Stimulated activated CD8-positive, alpha-beta memory T cell treated with anti-CD3 and anti-CD28 coated beads, Interleukin-12 subunit alpha, Interleukin-12 subunit beta, amount 100 ng/mL, for 24 hours (primary cell): ENCODE data around the gene ALOXE3.
"Not testable (repeated sequence)": the region's sequence is repeated elsewhere in the genome, so short reads cannot be mapped to it uniquely, and the experiment has no call there.

Source experiments
- DNase-seq: peaks from one replicate; pipeline ENCODE4 v3.0.0-alpha.2; 2020; ENCODE audit errors: extremely low read depth

Gene ALOXE3

GRCh38 chr17:8072341-8072728, 46.0 kb downstream of the ALOXE3 start:
- DNase-seq, result no peak

GRCh38 chr17:8071496-8071895, 46.8 kb downstream of the ALOXE3 start:
- no peak for DNase-seq

GRCh38 chr17:8069587-8069860, 48.8 kb downstream of the ALOXE3 start:
- DNase-seq, result no peak

GRCh38 chr17:8068736-8069586, 49.4 kb downstream of the ALOXE3 start:
- no peak for DNase-seq

GRCh38 chr17:8067806-8068205, 50.5 kb downstream of the ALOXE3 start:
- no peak for DNase-seq

GRCh38 chr17:8066841-8067775, 51.2 kb downstream of the ALOXE3 start:
- DNase-seq, result no peak

- no peak for DNase-seq
These were observed 53.7 kb downstream of the ALOXE3 start for GRCh38 chr17:8064561-8065019.

GRCh38 chr17:8063761-8064534, 54.4 kb downstream of the ALOXE3 start:
- no peak for DNase-seq

GRCh38 chr17:8062807-8063483, 55.4 kb downstream of the ALOXE3 start:
- DNase-seq, result no peak

- no peak for DNase-seq
These were observed 55.9 kb downstream of the ALOXE3 start for GRCh38 chr17:8062435-8062806.

GRCh38 chr17:8061851-8062250, 56.5 kb downstream of the ALOXE3 start:
- DNase-seq, result not testable (repeated sequence)

- DNase-seq, result no peak
These were observed 58.0 kb downstream of the ALOXE3 start for GRCh38 chr17:8060274-8060673.

- DNase-seq, result no peak
These were observed 59.2 kb downstream of the ALOXE3 start for GRCh38 chr17:8059131-8059530.

GRCh38 chr17:8057691-8058114, 60.6 kb downstream of the ALOXE3 start:
- no peak for DNase-seq

GRCh38 chr17:8056976-8057625, 61.2 kb downstream of the ALOXE3 start:
- DNase-seq, result no peak

GRCh38 chr17:8056232-8056975, 61.9 kb downstream of the ALOXE3 start:
- DNase-seq, result no peak

GRCh38 chr17:8055851-8056231, 62.5 kb downstream of the ALOXE3 start:
- DNase-seq, result no peak

- DNase-seq, result no peak
These were observed 64.7 kb downstream of the ALOXE3 start for GRCh38 chr17:8053600-8053999.

GRCh38 chr17:8052256-8053252, 65.8 kb downstream of the ALOXE3 start:
- no peak for DNase-seq
